Measurements from ENCODE around the gene USP32.

The USP32 gene

DNA sequence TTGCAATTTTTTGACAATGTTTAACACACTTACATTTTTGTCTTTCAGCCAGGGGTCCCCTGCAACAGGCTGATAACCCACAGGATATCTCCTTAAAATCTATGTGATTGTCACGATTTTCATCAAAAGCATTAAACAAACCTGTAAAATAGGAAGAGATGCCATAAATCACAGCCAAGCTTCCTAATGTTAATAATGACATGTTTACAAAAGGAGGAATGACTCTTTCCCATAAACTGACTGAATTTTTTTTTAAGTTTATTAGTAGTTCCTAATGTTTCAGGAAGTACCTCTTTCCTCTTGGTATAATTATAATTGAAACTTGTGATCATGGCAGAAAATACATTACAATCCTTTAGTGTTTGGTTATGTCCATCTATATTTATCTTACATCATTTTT lies 122.5 kb downstream of the USP32 start:
- DNase-seq (ENCODE audit: low read depth), result no peak
- no peak overlapping the region for H3K4me3 ChIP-seq (ENCODE audit: low read depth, low read length)
- TF ChIP-seq MYC (IDR thresholded peaks at IDR 0.05; ENCODE audit: low read depth, low read length) (no peak), CTCF (IDR thresholded peaks at IDR 0.05; ENCODE audit: low read depth, low read length) (no peak), MAX (IDR thresholded peaks at IDR 0.05; ENCODE audit: low read depth, low read length) (no peak), POLR2A (IDR thresholded peaks at IDR 0.05; ENCODE audit: extremely low read depth, insufficient read length) (no peak)

DNA sequence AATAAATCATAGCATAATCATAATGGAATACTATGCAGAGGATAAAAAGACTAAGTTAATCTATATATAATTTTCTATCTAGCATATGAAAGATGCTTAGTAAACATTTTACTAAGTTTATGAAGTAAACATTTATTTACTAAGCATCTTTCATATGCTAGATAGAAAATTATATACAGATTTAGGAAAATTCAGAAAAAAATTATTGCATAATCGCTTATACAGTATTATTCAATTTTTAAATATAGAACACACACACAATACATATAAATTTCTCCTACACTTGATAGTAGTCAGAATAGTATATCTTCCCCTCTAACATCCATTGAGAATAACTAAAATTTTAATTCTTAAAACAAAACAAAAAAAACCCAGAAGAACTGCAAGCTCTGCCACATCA lies 131.4 kb downstream of the USP32 start:
- TF ChIP-seq MYC (IDR thresholded peaks at IDR 0.05; ENCODE audit: low read depth, low read length) (no peak), MAX (IDR thresholded peaks at IDR 0.05; ENCODE audit: low read depth, low read length) (no peak), POLR2A (IDR thresholded peaks at IDR 0.05; ENCODE audit: extremely low read depth, insufficient read length) (no peak), CTCF (IDR thresholded peaks at IDR 0.05; ENCODE audit: low read depth, low read length) (no peak)
- no peak overlapping the region for H3K4me3 ChIP-seq (ENCODE audit: low read depth, low read length)
- DNase-seq (ENCODE audit: low read depth), result no peak

DNA sequence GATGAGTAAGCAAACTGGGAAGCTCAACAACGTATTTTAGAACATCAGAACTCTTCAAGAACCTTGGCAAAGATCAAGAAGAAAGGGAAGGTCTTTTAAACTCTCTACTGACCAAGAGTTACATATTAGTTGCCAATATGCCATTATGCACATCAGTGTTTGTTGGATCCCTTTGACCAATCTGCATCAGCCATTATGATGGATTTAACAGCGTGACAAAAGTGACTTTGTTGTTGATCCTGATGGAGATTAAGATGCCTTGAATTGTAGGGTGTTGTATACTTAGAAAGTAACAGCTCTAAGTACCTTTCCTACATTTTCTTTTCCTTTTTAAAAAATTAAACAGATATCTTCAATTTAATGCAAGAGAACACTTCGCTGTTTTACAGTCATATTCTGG lies 133.6 kb downstream of the USP32 start:
- H3K4me3 ChIP-seq (ENCODE audit: low read depth, low read length), result no peak overlapping the region
- TF ChIP-seq MYC (IDR thresholded peaks at IDR 0.05; ENCODE audit: low read depth, low read length), result no peak
- no peak for TF ChIP-seq CTCF (IDR thresholded peaks at IDR 0.05; ENCODE audit: low read depth, low read length)
- TF ChIP-seq MAX (IDR thresholded peaks at IDR 0.05; ENCODE audit: low read depth, low read length), result no peak
- no peak for TF ChIP-seq POLR2A (IDR thresholded peaks at IDR 0.05; ENCODE audit: extremely low read depth, insufficient read length)
- DNase-seq (ENCODE audit: low read depth), result no peak

DNA sequence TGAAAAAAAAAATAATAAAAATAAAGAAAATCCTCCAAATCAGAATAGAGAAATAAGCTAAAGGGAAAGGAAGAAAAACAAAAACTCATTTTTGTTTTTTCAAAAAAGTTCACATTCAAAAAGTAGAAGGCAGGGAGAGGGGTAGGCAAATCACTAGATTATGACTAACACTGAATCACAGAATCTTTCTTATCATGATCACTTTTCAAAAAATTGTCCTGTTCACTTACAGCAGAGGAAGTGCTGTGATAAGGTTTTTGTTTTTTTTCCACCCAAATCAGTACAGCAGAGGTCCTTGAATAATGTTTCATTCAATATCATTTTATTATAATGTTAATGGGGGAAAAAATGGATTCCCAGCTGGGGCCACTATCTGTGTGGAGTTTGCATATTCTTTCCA lies 135.8 kb downstream of the USP32 start:
- DNase-seq (ENCODE audit: low read depth), result no peak
- no peak overlapping the region for H3K4me3 ChIP-seq (ENCODE audit: low read depth, low read length)
- TF ChIP-seq MYC (IDR thresholded peaks at IDR 0.05; ENCODE audit: low read depth, low read length) (no peak), POLR2A (IDR thresholded peaks at IDR 0.05; ENCODE audit: extremely low read depth, insufficient read length) (no peak), MAX (IDR thresholded peaks at IDR 0.05; ENCODE audit: low read depth, low read length) (no peak), CTCF (IDR thresholded peaks at IDR 0.05; ENCODE audit: low read depth, low read length) (no peak)

- no peak for DNase-seq (ENCODE audit: low read depth)
- TF ChIP-seq MAX (IDR thresholded peaks at IDR 0.05; ENCODE audit: low read depth, low read length) (no peak), CTCF (IDR thresholded peaks at IDR 0.05; ENCODE audit: low read depth, low read length) (no peak), POLR2A (IDR thresholded peaks at IDR 0.05; ENCODE audit: extremely low read depth, insufficient read length) (no peak), MYC (IDR thresholded peaks at IDR 0.05; ENCODE audit: low read depth, low read length) (no peak)
These were observed 138.9 kb downstream of the USP32 start for GRCh38 chr17:60253048-60253447.

GRCh38 chr17:60252459-60252858 lies 139.5 kb downstream of the USP32 start:
- DNase-seq (ENCODE audit: low read depth), result no peak
- TF ChIP-seq POLR2A (IDR thresholded peaks at IDR 0.05; ENCODE audit: extremely low read depth, insufficient read length) (no peak), MYC (IDR thresholded peaks at IDR 0.05; ENCODE audit: low read depth, low read length) (no peak), CTCF (IDR thresholded peaks at IDR 0.05; ENCODE audit: low read depth, low read length) (no peak), MAX (IDR thresholded peaks at IDR 0.05; ENCODE audit: low read depth, low read length) (no peak)
- H3K4me3 ChIP-seq (ENCODE audit: low read depth, low read length), result no peak overlapping the region

More at GRCh38 chr17:60253048-60253447, 138.9 kb downstream of the USP32 start:
- H3K4me3 ChIP-seq (ENCODE audit: low read depth, low read length), result no peak overlapping the region
